HepG2 (cell line): ENCODE data around the gene CRYGS. TPM values are rescaled to one million over a fixed set of nuclear protein-coding genes. Genes with fewer than 3 reads are reported as not detected.

Experiments used
- polyA plus RNA-seq, 8 experiments: library from polyadenylated mRNA; depleted of rRNA in 3 of 8; stranded (reverse) in 7 of 8; unstranded in 1 of 8; fragments of >200 nt; fragmentation: Illumina TruSeq in 4 of 8; extraction: Trizol in 4 of 8; gene quantifications; 2 replicates each; pipeline versions ENCODE4 v1.2.1 to v1.2.3, GENCODE V29; 2011 to 2016; ENCODE audit warnings: low read depth in 4 of 8, missing spikeins in 1 of 8, mixed read lengths in 1 of 8; ENCODE audit not compliant: insufficient read depth in 1 of 8
- total RNA-seq, 5 experiments: library from RNA; depleted of rRNA; stranded (reverse); fragments of >200 nt; fragmentation: Illumina TruSeq; extraction: Trizol; gene quantifications; 2 replicates each; pipeline ENCODE4 v1.2.3, GENCODE V29; 2016; ENCODE audit warnings: low read depth in 1 of 5

Gene CRYGS
- total and polyA plus RNA-seq, 2 of the 13 experiments (the other 11 are each of a cell fraction or from before 2014, with no cell fraction given): 2.1 to 6.7 TPM

Other genes starting within 250 kb of the CRYGS start
- 6.2 and 10.2 TPM in 2 replicates for gene DGKG, start 182.1 kb downstream of the CRYGS start, total RNA-seq (2016; rRNA removed; fragmentation: Illumina TruSeq; extraction: Trizol)
- gene DGKG, start 182.1 kb downstream of the CRYGS start, polyA plus RNA-seq (2011; rRNA removed): 3.1 and 3.8 TPM in 2 replicates
- gene TBCCD1, start 23.0 kb upstream of the CRYGS start, total RNA-seq (2016; rRNA removed; fragmentation: Illumina TruSeq; extraction: Trizol): 16.2 and 20.1 TPM in 2 replicates
- gene TBCCD1, start 23.0 kb upstream of the CRYGS start, polyA plus RNA-seq (2011; rRNA removed): 12.4 and 13.6 TPM in 2 replicates
- 62.5 and 132 TPM in 2 replicates for gene DNAJB11, start 26.3 kb upstream of the CRYGS start, total RNA-seq (2016; rRNA removed; fragmentation: Illumina TruSeq; extraction: Trizol)
- gene DNAJB11, start 26.3 kb upstream of the CRYGS start, polyA plus RNA-seq (2011; rRNA removed): 33.1 and 41.0 TPM in 2 replicates
- 916 and 2,043 TPM in 2 replicates for gene AHSG, start 68.7 kb upstream of the CRYGS start, total RNA-seq (2016; rRNA removed; fragmentation: Illumina TruSeq; extraction: Trizol)
- 19,152 and 25,909 TPM in 2 replicates for gene AHSG, start 68.7 kb upstream of the CRYGS start, polyA plus RNA-seq (2011; rRNA removed)
- gene FETUB, start 96.0 kb upstream of the CRYGS start, total RNA-seq (2016; rRNA removed; fragmentation: Illumina TruSeq; extraction: Trizol): 1.3 and 2.1 TPM in 2 replicates
- 3.1 and 4.4 TPM in 2 replicates for gene FETUB, start 96.0 kb upstream of the CRYGS start, polyA plus RNA-seq (2011; rRNA removed)
- gene HRG, start 121.6 kb upstream of the CRYGS start, total RNA-seq (2016; rRNA removed; fragmentation: Illumina TruSeq; extraction: Trizol): 0.11 TPM in 1 of 2 replicates, not detected in the other
- 0.09 and 0.12 TPM in 2 replicates for gene HRG, start 121.6 kb upstream of the CRYGS start, polyA plus RNA-seq (2011; rRNA removed)
- 3.5 and 7.0 TPM in 2 replicates for gene KNG1, start 173.0 kb upstream of the CRYGS start, total RNA-seq (2016; rRNA removed; fragmentation: Illumina TruSeq; extraction: Trizol)
- 6.5 and 8.1 TPM in 2 replicates for gene KNG1, start 173.0 kb upstream of the CRYGS start, polyA plus RNA-seq (2011; rRNA removed)
- 446 and 480 TPM in 2 replicates for gene EIF4A2, start 239.2 kb upstream of the CRYGS start, total RNA-seq (2016; rRNA removed; fragmentation: Illumina TruSeq; extraction: Trizol)
- 475 and 596 TPM in 2 replicates for gene EIF4A2, start 239.2 kb upstream of the CRYGS start, polyA plus RNA-seq (2011; rRNA removed)